Sigmoid colon (tissue), 7 donors: ENCODE data around the gene BTAF1. TPM values are rescaled to one million over a fixed set of nuclear protein-coding genes. Genes with fewer than 3 reads are reported as not detected.

Source experiments
- DNase-seq: peaks from one replicate; pipeline ENCODE4 v3.0.0-alpha.2; 2019
- H3K27ac ChIP-seq, 4 donors: fragments of 200-600 bp; sonication (generic); one replicate each; pipeline ENCODE4 v1.5.1; 2016 to 2019; ENCODE audit warnings: mild to moderate bottlenecking in 1 of 4
- H3K27me3 ChIP-seq, 3 donors: fragments of 200-600 bp; sonication (generic); one replicate each; pipeline ENCODE4 v1.5.1; 2019; ENCODE audit warnings: mild to moderate bottlenecking in 1 of 3
- H3K36me3 ChIP-seq, 4 donors: fragments of 200-600 bp; sonication (generic); one replicate each; pipeline ENCODE4 v1.5.1; 2016 to 2019
- H3K4me1 ChIP-seq, 4 donors: fragments of 200-600 bp; sonication (generic); one replicate each; pipeline ENCODE4 v1.5.1; 2017 to 2019
- H3K4me3 ChIP-seq, 4 donors: fragments of 200-600 bp; sonication (generic); one replicate each; pipeline ENCODE4 v1.5.1; 2017 to 2019; ENCODE audit warnings: mild to moderate bottlenecking in 2 of 4, moderate library complexity in 1 of 4
- H3K9me3 ChIP-seq, 4 donors: fragments of 200-600 bp in 3 of 4; sonication (generic) in 3 of 4; one replicate each; pipeline versions ENCODE4 v1.5.1 to v1.6.1; 2013 to 2019
- EP300 ChIP-seq, 4 donors: sonication (generic); formaldehyde crosslinking; IDR thresholded peaks; one replicate each; pipeline ENCODE4 v1.6.1; 2017; ENCODE audit warnings: antibody characterized with exemption in 4 of 4
- POLR2A ChIP-seq, 2 donors: fragments of 450-650 bp; IDR thresholded peaks; one replicate each; pipeline ENCODE4 v1.6.1; 2016; ENCODE audit warnings: antibody characterized with exemption in 2 of 2, mild to moderate bottlenecking in 2 of 2, moderate library complexity in 2 of 2
- POLR2AphosphoS5 ChIP-seq, 4 donors: sonication (generic); formaldehyde crosslinking; IDR thresholded peaks; one replicate each; pipeline ENCODE4 v1.6.1; 2017; ENCODE audit warnings: antibody characterized with exemption in 4 of 4
- WGBS, 2 donors: extraction: QIAGEN DNeasy Blood & Tissue Kit; methylation state at CpG; one replicate each; pipeline ENCODE4 v1.1.7; 2013; 5-methylcytosine and 5-hydroxymethylcytosine counted together
- intact Hi-C: fragments of 100-400 bp; cut with DNase I; formaldehyde crosslinking; loops from one replicate; pipeline ENCODE4 v1.15.1; 2023
- polyA plus RNA-seq, 3 donors: library from polyadenylated mRNA; stranded (reverse); fragments of 200-250 nt; gene quantifications; one replicate each; pipeline ENCODE4 v1.2.3, GENCODE V29; 2013
- total RNA-seq, 4 donors: library from RNA; depleted of rRNA; stranded (reverse); fragments of >200 nt; gene quantifications; one replicate each; pipeline ENCODE4 v1.1.0, GENCODE V29; 2016
- TF ChIP-seq, protein P1 (sequence below), 4 experiments: fragments of 450-650 bp in 3 of 4; fragments of 200-600 bp in 1 of 4; IDR thresholded peaks; one replicate each; pipeline ENCODE4 v1.5.1; 2016 to 2019; ENCODE audit warnings: antibody characterized with exemption in 4 of 4, mild to moderate bottlenecking in 3 of 4, moderate library complexity in 2 of 4
- donor health status: healthy with polysubstance abuse.
- donor health status: Bipolar disorder and iron deficiency.
- donor health status: healthy.

BTAF1 gene
- total and polyA plus RNA-seq, 7 donors, result 1.8 to 45.5 (median 34.6) TPM

DNA sequence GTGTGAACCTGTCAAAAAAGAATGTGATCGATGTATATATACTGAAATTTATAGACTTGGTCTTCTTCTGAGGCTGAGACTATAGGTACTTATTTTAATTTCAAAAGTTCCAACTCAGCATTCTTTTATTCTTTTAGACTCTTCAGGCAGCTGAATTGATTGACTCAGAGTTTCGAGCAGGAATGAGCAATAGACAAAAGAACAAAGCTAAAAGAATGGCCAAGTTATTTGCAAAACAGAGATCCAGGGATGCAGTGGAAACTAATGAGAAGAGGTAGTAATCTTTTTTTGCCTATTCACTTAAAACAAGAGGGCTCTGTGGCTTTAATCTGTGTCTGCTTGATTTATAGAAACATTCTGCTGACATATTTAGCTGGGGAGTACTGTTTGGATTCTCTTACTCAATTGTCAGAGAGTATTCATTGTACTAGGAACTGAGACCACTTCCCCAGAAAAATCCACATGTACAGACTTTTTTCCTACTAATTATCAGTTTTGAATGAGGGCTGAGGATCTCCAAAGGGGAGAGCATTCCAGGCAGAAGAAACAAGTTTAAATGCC is 30.1 kb downstream of the BTAF1 start:
- Histone ChIP-seq H3K4me3 (no peak overlapping the region), H3K9me3 (no peaks in the 10 kb centered on the region), H3K36me3 (peaks cover 8 to 87% (median 49%) of the 10 kb centered on the region in 4 donors), H3K27me3 (no peaks in the 10 kb centered on the region), H3K4me1 (no peaks in the 10 kb centered on the region), H3K27ac (no peak overlapping the region)
- WGBS, 2 donors, result 95 to 96% methylated on average over 2 of the region's 2 CpGs
- intact Hi-C loops, result no loop called here
- DNase-seq, result no peak
- TF ChIP-seq POLR2AphosphoS5 (IDR thresholded peaks at IDR 0.05), result no peak
- TF ChIP-seq, protein P1, sequence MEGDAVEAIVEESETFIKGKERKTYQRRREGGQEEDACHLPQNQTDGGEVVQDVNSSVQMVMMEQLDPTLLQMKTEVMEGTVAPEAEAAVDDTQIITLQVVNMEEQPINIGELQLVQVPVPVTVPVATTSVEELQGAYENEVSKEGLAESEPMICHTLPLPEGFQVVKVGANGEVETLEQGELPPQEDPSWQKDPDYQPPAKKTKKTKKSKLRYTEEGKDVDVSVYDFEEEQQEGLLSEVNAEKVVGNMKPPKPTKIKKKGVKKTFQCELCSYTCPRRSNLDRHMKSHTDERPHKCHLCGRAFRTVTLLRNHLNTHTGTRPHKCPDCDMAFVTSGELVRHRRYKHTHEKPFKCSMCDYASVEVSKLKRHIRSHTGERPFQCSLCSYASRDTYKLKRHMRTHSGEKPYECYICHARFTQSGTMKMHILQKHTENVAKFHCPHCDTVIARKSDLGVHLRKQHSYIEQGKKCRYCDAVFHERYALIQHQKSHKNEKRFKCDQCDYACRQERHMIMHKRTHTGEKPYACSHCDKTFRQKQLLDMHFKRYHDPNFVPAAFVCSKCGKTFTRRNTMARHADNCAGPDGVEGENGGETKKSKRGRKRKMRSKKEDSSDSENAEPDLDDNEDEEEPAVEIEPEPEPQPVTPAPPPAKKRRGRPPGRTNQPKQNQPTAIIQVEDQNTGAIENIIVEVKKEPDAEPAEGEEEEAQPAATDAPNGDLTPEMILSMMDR (IDR thresholded peaks at IDR 0.05), result no peak
- TF ChIP-seq POLR2A (IDR thresholded peaks at IDR 0.05), result no peak
- no peak for TF ChIP-seq EP300 (IDR thresholded peaks at IDR 0.05)

DNA sequence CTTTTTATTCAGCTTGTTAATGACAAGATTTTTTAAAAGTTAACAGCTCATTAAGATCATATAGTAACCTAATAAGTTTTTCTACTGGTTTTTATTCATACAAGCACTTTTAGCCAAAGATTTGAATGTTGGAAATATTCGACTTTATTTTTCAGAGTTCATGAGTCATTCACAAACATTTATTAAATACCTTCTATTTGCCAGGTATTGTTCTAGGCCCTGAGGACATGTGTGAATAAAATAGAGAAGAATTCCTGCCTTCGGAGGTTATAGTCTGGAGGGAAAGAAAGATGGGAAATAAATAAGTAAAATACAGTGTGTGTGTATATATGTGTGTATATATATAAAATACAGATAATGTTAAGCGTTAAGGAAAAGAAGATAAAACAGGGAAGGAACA is 31.5 kb downstream of the BTAF1 start:
- Histone ChIP-seq H3K4me1 (no peaks in the 10 kb centered on the region), H3K27ac (no peak overlapping the region), H3K27me3 (no peaks in the 10 kb centered on the region), H3K4me3 (no peak overlapping the region), H3K9me3 (no peaks in the 10 kb centered on the region), H3K36me3 (peaks cover 11 to 94% (median 56%) of the 10 kb centered on the region in 4 donors)
- 91 to 94% methylated on average over 3 of the region's 3 CpGs for WGBS, 2 donors
- DNase-seq, result no peak
- TF ChIP-seq, protein P1 (IDR thresholded peaks at IDR 0.05), result no peak
- TF ChIP-seq POLR2A (IDR thresholded peaks at IDR 0.05) (no peak), POLR2AphosphoS5 (IDR thresholded peaks at IDR 0.05) (no peak), EP300 (IDR thresholded peaks at IDR 0.05) (no peak)
- intact Hi-C loops, result no loop called here

DNA sequence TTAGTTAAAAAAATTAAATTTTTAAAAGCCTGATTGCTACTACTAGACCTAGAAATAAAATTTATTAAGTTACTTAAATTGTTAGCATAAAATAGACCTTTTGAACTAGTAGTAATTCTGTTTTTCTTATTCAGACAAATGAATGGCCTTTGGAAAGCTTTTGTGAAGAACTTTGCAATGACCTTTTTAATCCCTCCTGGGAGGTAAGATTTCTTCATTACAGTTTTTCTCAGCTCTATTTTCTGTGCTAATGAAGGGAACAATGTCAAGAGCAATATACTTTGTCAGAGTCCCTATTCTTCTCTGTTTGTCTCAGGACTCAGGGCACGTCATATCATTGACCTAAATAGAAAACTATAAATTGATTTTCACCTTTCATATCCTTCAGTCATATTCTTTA is 33.5 kb downstream of the BTAF1 start:
- DNase-seq, result no peak
- intact Hi-C loops, result no loop called here
- WGBS, 2 donors, result 88 to 96% methylated on average over 1 of the region's 1 CpG
- Histone ChIP-seq H3K27ac (no peak overlapping the region), H3K9me3 (no peaks in the 10 kb centered on the region), H3K4me1 (no peaks in the 10 kb centered on the region), H3K27me3 (no peaks in the 10 kb centered on the region), H3K4me3 (no peak overlapping the region), H3K36me3 (peaks cover 11 to 100% (median 54%) of the 10 kb centered on the region in 4 donors)
- TF ChIP-seq EP300 (IDR thresholded peaks at IDR 0.05) (no peak), POLR2AphosphoS5 (IDR thresholded peaks at IDR 0.05) (no peak), POLR2A (IDR thresholded peaks at IDR 0.05) (no peak)
- TF ChIP-seq, protein P1 (IDR thresholded peaks at IDR 0.05), result no peak

DNA sequence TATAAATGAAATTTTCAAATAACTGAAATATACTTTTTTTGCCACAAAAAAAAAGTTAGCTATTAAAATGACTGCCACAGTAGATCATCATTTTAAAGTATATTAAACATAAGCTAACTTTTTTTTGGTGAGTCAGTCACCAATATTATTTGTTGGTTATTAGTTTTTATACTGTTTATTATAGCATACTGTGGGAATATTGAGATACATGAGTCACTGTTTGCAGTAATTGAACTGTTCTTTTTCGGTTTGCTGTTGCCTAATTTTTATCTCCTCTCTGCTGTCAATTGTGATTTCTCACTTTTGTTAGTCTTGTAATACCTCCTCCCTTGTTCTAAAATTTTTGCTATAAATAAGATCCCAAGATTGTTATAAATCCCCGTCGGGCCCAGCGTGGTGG is 45.7 kb downstream of the BTAF1 start:
- intact Hi-C loops, result no loop called here
- 95 to 98% methylated on average over 4 of the region's 4 CpGs for WGBS, 2 donors
- TF ChIP-seq EP300 (IDR thresholded peaks at IDR 0.05) (no peak), POLR2A (IDR thresholded peaks at IDR 0.05) (no peak), POLR2AphosphoS5 (IDR thresholded peaks at IDR 0.05) (no peak)
- TF ChIP-seq, protein P1 (IDR thresholded peaks at IDR 0.05), result no peak
- H3K4me1 ChIP-seq, result no peaks in the 10 kb centered on the region
- no peaks in the 10 kb centered on the region for H3K27me3 ChIP-seq
- H3K36me3 ChIP-seq, result peaks cover 0 to 55% (median 6%) of the 10 kb centered on the region in 4 donors
- DNase-seq, result no peak
- H3K27ac ChIP-seq, result no peak overlapping the region
- H3K9me3 ChIP-seq, result no peaks in the 10 kb centered on the region
- H3K4me3 ChIP-seq, result no peak overlapping the region

DNA sequence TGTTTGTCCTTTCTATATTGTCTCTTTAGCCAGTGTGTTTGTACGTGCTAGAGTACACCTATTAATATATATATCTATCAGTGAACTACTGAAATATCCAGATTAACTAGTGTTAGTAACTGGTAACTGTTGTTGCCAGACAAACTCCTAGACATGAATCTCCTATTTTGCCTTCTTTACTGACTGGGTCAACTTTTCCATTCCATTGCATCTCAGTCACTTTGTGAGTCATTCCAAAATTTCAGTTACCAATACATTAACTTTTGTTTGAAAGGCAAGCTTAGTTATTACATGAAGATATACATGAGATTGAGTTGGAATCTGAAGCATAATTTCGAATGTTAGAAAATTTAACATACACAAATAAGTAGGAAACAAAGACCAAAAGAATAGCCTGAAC is 51.4 kb downstream of the BTAF1 start:
- Histone ChIP-seq H3K4me1 (no peaks in the 10 kb centered on the region), H3K36me3 (peaks cover 0 to 15% (median 0%) of the 10 kb centered on the region in 4 donors), H3K9me3 (no peaks in the 10 kb centered on the region), H3K27ac (no peak overlapping the region), H3K4me3 (no peak overlapping the region), H3K27me3 (no peaks in the 10 kb centered on the region)
- intact Hi-C loops, result no loop called here
- TF ChIP-seq, protein P1 (IDR thresholded peaks at IDR 0.05), result no peak
- TF ChIP-seq POLR2AphosphoS5 (IDR thresholded peaks at IDR 0.05) (no peak), POLR2A (IDR thresholded peaks at IDR 0.05) (no peak), EP300 (IDR thresholded peaks at IDR 0.05) (no peak)
- no peak for DNase-seq
- 89% methylated on average over 2 of the region's 2 CpGs for WGBS, 2 donors
